Measurements from ENCODE around the gene PCNP. TPM values are rescaled to one million over a fixed set of nuclear protein-coding genes. Genes with fewer than 3 reads are reported as not detected.
"Not testable (repeated sequence)": the region's sequence is repeated elsewhere in the genome, so short reads cannot be mapped to it uniquely, and the experiment has no call there.

Gene PCNP
- total RNA-seq, 1 donor from 2014 or later, result 106 TPM

GRCh38 chr3:101577286-101577685 is 3.3 kb downstream of the PCNP start:
- TF ChIP-seq CTCF (IDR thresholded peaks at IDR 0.05; ENCODE audit: insufficient read depth, low read length, poor library complexity, severe bottlenecking), result no peak
- DNase-seq (ENCODE audit: low read depth), result no peak
- Histone ChIP-seq H3K27me3 (ENCODE audit: control insufficient read depth, insufficient read depth, low read length) (no peaks in the 10 kb centered on the region), H3K4me3 (ENCODE audit: low read depth, low read length) (no peak overlapping the region), H3K36me3 (ENCODE audit: control insufficient read depth, insufficient read depth, low read length) (no peaks in the 10 kb centered on the region)

GRCh38 chr3:101588616-101589015 is 14.6 kb downstream of the PCNP start:
- no peaks in the 10 kb centered on the region for H3K27me3 ChIP-seq (ENCODE audit: control insufficient read depth, insufficient read depth, low read length)
- DNase-seq (ENCODE audit: low read depth), result no peak
- TF ChIP-seq CTCF (IDR thresholded peaks at IDR 0.05; ENCODE audit: insufficient read depth, low read length, poor library complexity, severe bottlenecking), result no peak
- H3K36me3 ChIP-seq (ENCODE audit: control insufficient read depth, insufficient read depth, low read length), result no peaks in the 10 kb centered on the region
- H3K4me3 ChIP-seq (ENCODE audit: low read depth, low read length), result no peak overlapping the region

- no peak for DNase-seq (ENCODE audit: low read depth)
- no peak for TF ChIP-seq CTCF (IDR thresholded peaks at IDR 0.05; ENCODE audit: insufficient read depth, low read length, poor library complexity, severe bottlenecking)
- peaks cover 1% of the 10 kb centered on the region for H3K36me3 ChIP-seq (ENCODE audit: control insufficient read depth, insufficient read depth, low read length)
These were observed 17.1 kb downstream of the PCNP start for GRCh38 chr3:101591071-101591470.

GRCh38 chr3:101602731-101603130 is 28.8 kb downstream of the PCNP start:
- H3K36me3 ChIP-seq (ENCODE audit: control insufficient read depth, insufficient read depth, low read length), result peaks cover 2% of the 10 kb centered on the region
- no peak overlapping the region for H3K4me3 ChIP-seq (ENCODE audit: low read depth, low read length)
- no peaks in the 10 kb centered on the region for H3K27me3 ChIP-seq (ENCODE audit: control insufficient read depth, insufficient read depth, low read length)
- no peak for TF ChIP-seq CTCF (IDR thresholded peaks at IDR 0.05; ENCODE audit: insufficient read depth, low read length, poor library complexity, severe bottlenecking)
- no peak for DNase-seq (ENCODE audit: low read depth)

More at GRCh38 chr3:101591071-101591470, 17.1 kb downstream of the PCNP start:
- H3K4me3 ChIP-seq (ENCODE audit: low read depth, low read length), result no peak overlapping the region
- no peaks in the 10 kb centered on the region for H3K27me3 ChIP-seq (ENCODE audit: control insufficient read depth, insufficient read depth, low read length)

- no peak for DNase-seq (ENCODE audit: low read depth)
- H3K36me3 ChIP-seq (ENCODE audit: control insufficient read depth, insufficient read depth, low read length), result peaks cover 2% of the 10 kb centered on the region
- TF ChIP-seq CTCF (IDR thresholded peaks at IDR 0.05; ENCODE audit: insufficient read depth, low read length, poor library complexity, severe bottlenecking), result no peak
- no peak overlapping the region for H3K4me3 ChIP-seq (ENCODE audit: low read depth, low read length)
- H3K27me3 ChIP-seq (ENCODE audit: control insufficient read depth, insufficient read depth, low read length), result no peaks in the 10 kb centered on the region
These were observed 29.2 kb downstream of the PCNP start for GRCh38 chr3:101603184-101603583.

GRCh38 chr3:101605398-101605797 is 31.4 kb downstream of the PCNP start:
- H3K4me3 ChIP-seq (ENCODE audit: low read depth, low read length); H3K36me3 ChIP-seq (ENCODE audit: control insufficient read depth, insufficient read depth, low read length); DNase-seq (ENCODE audit: low read depth): not testable (repeated sequence)

More at GRCh38 chr3:101605398-101605797, 31.4 kb downstream of the PCNP start:
- H3K27me3 ChIP-seq (ENCODE audit: control insufficient read depth, insufficient read depth, low read length), result not testable (repeated sequence)
